HepG2 (cell line): ENCODE measurements around the gene GFRA1. TPM values are rescaled to one million over a fixed set of nuclear protein-coding genes. Genes with fewer than 3 reads are reported as not detected.

Source experiments
- ATAC-seq: fragments of 200-7000 bp; cut with Tn5 transposase; 3 replicates; pipeline ENCODE4 v1.9.1; 2020; ENCODE audit warnings: mild to moderate bottlenecking, moderate library complexity
- BruUV-seq: library from RNA; stranded (reverse); fragments of 400-500 nt; replicated peaks from 2 replicates; lab custom pipeline; 2021; lab: Mats Ljungman, UMichigan
- CTCF ChIA-PET: fragments of 300-600 bp; formaldehyde crosslinking; extraction: SDS; loops from one replicate; lab custom pipeline; 2021; ENCODE audit warnings: low total read pairs, inconsistent platforms, low intra/inter-chr PET ratio; lab: Yijun Ruan, JAX
- POLR2A ChIA-PET: fragments of 350-600 bp; sonication (Branson Sonifier 250); formaldehyde crosslinking; loops from one replicate; lab custom pipeline; 2020; ENCODE audit warnings: antibody characterized with exemption, inconsistent platforms; lab: Yijun Ruan, JAX
- DNase-seq: peaks from one replicate; pipeline ENCODE4 v3.0.0-alpha.2; 2015; ENCODE audit warnings: low spot score
- FAIRE-seq: peaks from 3 replicates; lab custom pipeline; 2011; peaks lifted over from hg19 to GRCh38; lab: Jason Lieb, UNC
- H2AFZ ChIP-seq: one replicate; pipeline ENCODE4 v1.6.1; 2011; ENCODE audit warnings: low read length, inconsistent platforms
- H3K27ac ChIP-seq: fragments of 300-600 bp; 3 replicates; pipeline ENCODE4 v1.8.0; 2011; ENCODE audit warnings: mixed run types, mild to moderate bottlenecking, mixed read lengths, low read length, inconsistent platforms; ENCODE audit not compliant: insufficient read depth; ENCODE audit errors: extremely low read length
- H3K27me3 ChIP-seq, 2 experiments: fragments of 200-600 bp in 1 of 2; 2 replicates in 1 of 2; 3 replicates in 1 of 2; pipeline versions ENCODE4 v1.6.0 to v1.8.0; 2011; ENCODE audit warnings: low read length in 2 of 2, mild to moderate bottlenecking in 2 of 2, moderate library complexity in 2 of 2, inconsistent platforms in 1 of 2; ENCODE audit not compliant: insufficient read depth in 2 of 2, control insufficient read depth in 1 of 2
- H3K36me3 ChIP-seq, 2 experiments: fragments of 200-600 bp in 1 of 2; replicated peaks in 1 of 2; 2 replicates in 1 of 2; 3 replicates in 1 of 2; pipeline versions ENCODE4 v1.5.1 to v1.8.0; 2011; ENCODE audit warnings: low read length in 2 of 2, inconsistent platforms in 1 of 2; ENCODE audit not compliant: insufficient read depth in 2 of 2, control insufficient read depth in 1 of 2
- H3K4me1 ChIP-seq: 2 replicates; pipeline ENCODE4 v1.5.1; 2012; ENCODE audit warnings: low read length, inconsistent platforms; ENCODE audit not compliant: insufficient read depth
- H3K4me2 ChIP-seq: 2 replicates; pipeline ENCODE4 v1.6.0; 2011; ENCODE audit warnings: low read depth, low read length, inconsistent platforms
- H3K4me3 ChIP-seq, 3 experiments: fragments of 200-600 bp in 1 of 3; sonication (generic), shearing (Covaris generic) in 1 of 3; replicated peaks in 1 of 3; 2 replicates each; pipeline ENCODE4 v1.5.1; 2011 to 2016; ENCODE audit warnings: low read length in 3 of 3, inconsistent platforms in 2 of 3, low read depth in 2 of 3, mild to moderate bottlenecking in 2 of 3, control low read depth in 1 of 3, mixed read lengths in 1 of 3; ENCODE audit not compliant: insufficient read depth in 1 of 3
- H3K79me2 ChIP-seq: one replicate; pipeline ENCODE4 v1.6.1; 2011; ENCODE audit warnings: low read length, inconsistent platforms; ENCODE audit not compliant: insufficient read depth
- H3K9ac ChIP-seq: 2 replicates; pipeline ENCODE4 v1.6.0; 2011; ENCODE audit warnings: mild to moderate bottlenecking, low read depth, low read length, inconsistent platforms; ENCODE audit not compliant: insufficient read depth
- H3K9me3 ChIP-seq: 2 replicates; pipeline ENCODE4 v1.5.1; 2012; ENCODE audit warnings: mild to moderate bottlenecking, low read length
- H4K20me1 ChIP-seq: 2 replicates; pipeline ENCODE4 v1.6.0; 2011; ENCODE audit warnings: inconsistent platforms, mild to moderate bottlenecking, low read length, moderate library complexity; ENCODE audit not compliant: insufficient read depth
- HNRNPK ChIP-seq: fragments of 200-400 bp; formaldehyde crosslinking; IDR thresholded peaks from 2 replicates; pipeline ENCODE4 v1.6.1; 2018; ENCODE audit warnings: low read length, low read depth, moderate library complexity, mild to moderate bottlenecking; ENCODE audit not compliant: poor library complexity, severe bottlenecking
- MLLT10 ChIP-seq: sonication (generic); formaldehyde crosslinking; IDR thresholded peaks from 2 replicates; pipeline ENCODE4 v1.4.0; 2020; ENCODE audit warnings: missing genetic modification reagents
- NFATC3 ChIP-seq: sonication (generic); formaldehyde crosslinking; IDR thresholded peaks from 2 replicates; pipeline ENCODE4 v1.5.1; 2020; ENCODE audit warnings: mild to moderate bottlenecking, missing genetic modification reagents
- ONECUT2 ChIP-seq: sonication (generic); formaldehyde crosslinking; IDR thresholded peaks from 2 replicates; pipeline ENCODE4 v1.4.0; 2020; ENCODE audit warnings: missing genetic modification reagents
- POGZ ChIP-seq: sonication (generic); formaldehyde crosslinking; IDR thresholded peaks from 2 replicates; pipeline ENCODE4 v1.4.0; 2020; ENCODE audit warnings: mild to moderate bottlenecking, missing genetic modification reagents
- ZBTB37 ChIP-seq: sonication (generic); formaldehyde crosslinking; IDR thresholded peaks from 2 replicates; pipeline ENCODE4 v1.4.0; 2020; ENCODE audit warnings: mild to moderate bottlenecking, missing genetic modification reagents
- ZNF605 ChIP-seq: sonication (generic); formaldehyde crosslinking; IDR thresholded peaks from 2 replicates; pipeline ENCODE4 v1.8.0; 2022; ENCODE audit warnings: mild to moderate bottlenecking, missing genetic modification reagents
- ZNF775 ChIP-seq: sonication (generic); formaldehyde crosslinking; IDR thresholded peaks from 2 replicates; pipeline ENCODE4 v1.4.0; 2020; ENCODE audit warnings: missing genetic modification reagents, mild to moderate bottlenecking, moderate library complexity, borderline replicate concordance
- WGBS: methylation state at CpG from one replicate; pipeline ENCODE4 v1.1.6; 2017; ENCODE audit warnings: low lambda C conversion rate; 5-methylcytosine and 5-hydroxymethylcytosine counted together
- in situ Hi-C: cut with HindIII; loops from 2 replicates; pipeline ENCODE4 v1.10.0; 2017; ENCODE audit warnings: low pct_unique_long_range_greater_than_20kb; ENCODE audit not compliant: extremely low pct_ligation_motif_present
- intact Hi-C: fragments of 100-400 bp; cut with micrococcal nuclease; formaldehyde crosslinking; loops from one replicate; pipeline ENCODE4 v1.10.0; 2022; ENCODE audit not compliant: unreplicated experiment
- polyA plus RNA-seq, 8 experiments: library from polyadenylated mRNA; depleted of rRNA in 3 of 8; stranded (reverse) in 7 of 8; unstranded in 1 of 8; fragments of >200 nt; fragmentation: Illumina TruSeq in 4 of 8; extraction: Trizol in 4 of 8; gene quantifications; 2 replicates each; pipeline versions ENCODE4 v1.2.1 to v1.2.3, GENCODE V29; 2011 to 2016; ENCODE audit warnings: low read depth in 4 of 8, missing spikeins in 1 of 8, mixed read lengths in 1 of 8; ENCODE audit not compliant: insufficient read depth in 1 of 8
- total RNA-seq, 5 experiments: library from RNA; depleted of rRNA; stranded (reverse); fragments of >200 nt; fragmentation: Illumina TruSeq; extraction: Trizol; gene quantifications; 2 replicates each; pipeline ENCODE4 v1.2.3, GENCODE V29; 2016; ENCODE audit warnings: low read depth in 1 of 5
- TF ChIP-seq, protein P1 (sequence below): sonication (generic); formaldehyde crosslinking; IDR thresholded peaks from 2 replicates; pipeline ENCODE4 v1.9.0; 2021; ENCODE audit warnings: missing genetic modification reagents, mild to moderate bottlenecking, borderline replicate concordance
- TF ChIP-seq, protein P2 (sequence below): sonication (generic); formaldehyde crosslinking; IDR thresholded peaks from 2 replicates; pipeline ENCODE4 v1.4.0; 2020; ENCODE audit warnings: missing genetic modification reagents, borderline replicate concordance

GFRA1 gene
- total and polyA plus RNA-seq, 2 of the 13 experiments (the other 11 are each of a cell fraction or from before 2014, with no cell fraction given) = not detected

GRCh38 chr10:116270126-116270770 is 2.8 kb downstream of the GFRA1 start:
- FAIRE-seq (no peak), DNase-seq (no peak), ATAC-seq (no peak)
- intact Hi-C loops = no loop called here
- H3K9me3 ChIP-seq = no peaks in the 10 kb centered on the region
- WGBS = 33% methylated on average over 9 of the region's 9 CpGs
- peaks cover 2 to 34% of the 10 kb centered on the region in 2 experiments; a peak in 4 of 5 replicates for H3K27me3 ChIP-seq
- H3K27ac ChIP-seq = no peak overlapping the region
- H3K79me2 ChIP-seq = no peaks in the 10 kb centered on the region
- no TSS peak for BruUV-seq
- POLR2A ChIA-PET = no interaction called here
- CTCF ChIA-PET = no interaction called here
- in situ Hi-C loops = no loop called here
- no peak overlapping the region for H3K4me3 ChIP-seq
- no peak overlapping the region for H2AFZ ChIP-seq
- no peaks in the 10 kb centered on the region for H3K36me3 ChIP-seq
- TF ChIP-seq, protein P1, sequence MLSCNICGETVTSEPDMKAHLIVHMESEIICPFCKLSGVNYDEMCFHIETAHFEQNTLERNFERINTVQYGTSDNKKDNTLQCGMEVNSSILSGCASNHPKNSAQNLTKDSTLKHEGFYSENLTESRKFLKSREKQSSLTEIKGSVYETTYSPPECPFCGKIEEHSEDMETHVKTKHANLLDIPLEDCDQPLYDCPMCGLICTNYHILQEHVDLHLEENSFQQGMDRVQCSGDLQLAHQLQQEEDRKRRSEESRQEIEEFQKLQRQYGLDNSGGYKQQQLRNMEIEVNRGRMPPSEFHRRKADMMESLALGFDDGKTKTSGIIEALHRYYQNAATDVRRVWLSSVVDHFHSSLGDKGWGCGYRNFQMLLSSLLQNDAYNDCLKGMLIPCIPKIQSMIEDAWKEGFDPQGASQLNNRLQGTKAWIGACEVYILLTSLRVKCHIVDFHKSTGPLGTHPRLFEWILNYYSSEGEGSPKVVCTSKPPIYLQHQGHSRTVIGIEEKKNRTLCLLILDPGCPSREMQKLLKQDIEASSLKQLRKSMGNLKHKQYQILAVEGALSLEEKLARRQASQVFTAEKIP (CRISPR knock-in tag) = no peak
- no peak for TF ChIP-seq ZNF605 (CRISPR knock-in tag)
- TF ChIP-seq MLLT10 (CRISPR knock-in tag) = no peak
- no peak for TF ChIP-seq ZNF775 (CRISPR knock-in tag)
- TF ChIP-seq HNRNPK = no peak
- no peak for TF ChIP-seq ZBTB37 (CRISPR knock-in tag)
- no peak for TF ChIP-seq NFATC3 (CRISPR knock-in tag)
- no peak for TF ChIP-seq ONECUT2 (CRISPR knock-in tag)
- TF ChIP-seq POGZ = no peak
- TF ChIP-seq, protein P2, sequence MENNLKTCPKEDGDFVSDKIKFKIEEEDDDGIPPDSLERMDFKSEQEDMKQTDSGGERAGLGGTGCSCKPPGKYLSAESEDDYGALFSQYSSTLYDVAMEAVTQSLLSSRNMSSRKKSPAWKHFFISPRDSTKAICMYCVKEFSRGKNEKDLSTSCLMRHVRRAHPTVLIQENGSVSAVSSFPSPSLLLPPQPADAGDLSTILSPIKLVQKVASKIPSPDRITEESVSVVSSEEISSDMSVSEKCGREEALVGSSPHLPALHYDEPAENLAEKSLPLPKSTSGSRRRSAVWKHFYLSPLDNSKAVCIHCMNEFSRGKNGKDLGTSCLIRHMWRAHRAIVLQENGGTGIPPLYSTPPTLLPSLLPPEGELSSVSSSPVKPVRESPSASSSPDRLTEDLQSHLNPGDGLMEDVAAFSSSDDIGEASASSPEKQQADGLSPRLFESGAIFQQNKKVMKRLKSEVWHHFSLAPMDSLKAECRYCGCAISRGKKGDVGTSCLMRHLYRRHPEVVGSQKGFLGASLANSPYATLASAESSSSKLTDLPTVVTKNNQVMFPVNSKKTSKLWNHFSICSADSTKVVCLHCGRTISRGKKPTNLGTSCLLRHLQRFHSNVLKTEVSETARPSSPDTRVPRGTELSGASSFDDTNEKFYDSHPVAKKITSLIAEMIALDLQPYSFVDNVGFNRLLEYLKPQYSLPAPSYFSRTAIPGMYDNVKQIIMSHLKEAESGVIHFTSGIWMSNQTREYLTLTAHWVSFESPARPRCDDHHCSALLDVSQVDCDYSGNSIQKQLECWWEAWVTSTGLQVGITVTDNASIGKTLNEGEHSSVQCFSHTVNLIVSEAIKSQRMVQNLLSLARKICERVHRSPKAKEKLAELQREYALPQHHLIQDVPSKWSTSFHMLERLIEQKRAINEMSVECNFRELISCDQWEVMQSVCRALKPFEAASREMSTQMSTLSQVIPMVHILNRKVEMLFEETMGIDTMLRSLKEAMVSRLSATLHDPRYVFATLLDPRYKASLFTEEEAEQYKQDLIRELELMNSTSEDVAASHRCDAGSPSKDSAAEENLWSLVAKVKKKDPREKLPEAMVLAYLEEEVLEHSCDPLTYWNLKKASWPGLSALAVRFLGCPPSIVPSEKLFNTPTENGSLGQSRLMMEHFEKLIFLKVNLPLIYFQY (CRISPR knock-in tag) = no peak
- H4K20me1 ChIP-seq = no peaks in the 10 kb centered on the region
- H3K4me1 ChIP-seq = no peaks in the 10 kb centered on the region
- no peak overlapping the region for H3K9ac ChIP-seq
- no peak overlapping the region for H3K4me2 ChIP-seq
